Measurements from ENCODE around the gene UBE2D4.
"Not testable (repeated sequence)": the region's sequence is repeated elsewhere in the genome, so short reads cannot be mapped to it uniquely, and the experiment has no call there.

The UBE2D4 gene

GRCh38 chr7:43891069-43891955 is 34.9 kb upstream of the UBE2D4 start:
- peaks cover 0 to 30% (median 4%) of the 10 kb centered on the region in 4 donors for H3K4me1 ChIP-seq
- no peak for DNase-seq
- intact Hi-C loops (cut with DNase I; ENCODE audit: low total_unique reads): no loop called here
- no peak for TF ChIP-seq CTCF (IDR thresholded peaks at IDR 0.05)
- H3K27me3 ChIP-seq: no peaks in the 10 kb centered on the region
- no peak overlapping the region for H3K27ac ChIP-seq
- peaks cover 3 to 9% (median 7%) of the 10 kb centered on the region in 3 donors for H3K36me3 ChIP-seq
- no peak overlapping the region for H3K4me3 ChIP-seq
- H3K9me3 ChIP-seq: no peaks in the 10 kb centered on the region

- DNase-seq: no peak
- TF ChIP-seq CTCF (IDR thresholded peaks at IDR 0.05): no peak
- peaks cover 0 to 30% (median 5%) of the 10 kb centered on the region in 4 donors for H3K4me1 ChIP-seq
- no peak overlapping the region for H3K4me3 ChIP-seq
- H3K27me3 ChIP-seq: no peaks in the 10 kb centered on the region
- no peaks in the 10 kb centered on the region for H3K9me3 ChIP-seq
- intact Hi-C loops (cut with DNase I; ENCODE audit: low total_unique reads): no loop called here
- H3K27ac ChIP-seq: no peak overlapping the region
- peaks cover 0 to 5% (median 0%) of the 10 kb centered on the region in 3 donors for H3K36me3 ChIP-seq
Observed at GRCh38 chr7:43895847-43896415, 30.3 kb upstream of the UBE2D4 start.

- DNase-seq; H3K9me3 ChIP-seq; H3K4me3 ChIP-seq; intact Hi-C loops (cut with DNase I; ENCODE audit: low total_unique reads); H3K27ac ChIP-seq; H3K27me3 ChIP-seq; H3K36me3 ChIP-seq: not testable (repeated sequence)
- H3K4me1 ChIP-seq: peaks cover 0 to 31% (median 17%) of the 10 kb centered on the region in 4 donors
Observed at GRCh38 chr7:43898571-43898970, 27.7 kb upstream of the UBE2D4 start.

GRCh38 chr7:43902542-43903054 is 23.6 kb upstream of the UBE2D4 start:
- H3K9me3 ChIP-seq: no peaks in the 10 kb centered on the region
- H3K4me1 ChIP-seq: peaks cover 0 to 57% (median 34%) of the 10 kb centered on the region in 4 donors
- no peak overlapping the region for H3K4me3 ChIP-seq
- TF ChIP-seq CTCF (IDR thresholded peaks at IDR 0.05): no peak
- H3K36me3 ChIP-seq: no peaks in the 10 kb centered on the region
- intact Hi-C loops (cut with DNase I; ENCODE audit: low total_unique reads): no loop called here
- no peak for DNase-seq
- H3K27ac ChIP-seq: no peak overlapping the region
- H3K27me3 ChIP-seq: no peaks in the 10 kb centered on the region

GRCh38 chr7:43904533-43905208 is 21.6 kb upstream of the UBE2D4 start:
- DNase-seq: no peak
- peak overlapping the region; percentile 66 to 71 for H3K4me3 ChIP-seq
- H3K36me3 ChIP-seq: no peaks in the 10 kb centered on the region
- intact Hi-C loops (cut with DNase I; ENCODE audit: low total_unique reads): loop anchor here (5.0 kb wide), 1 partner anchor 32 kb away; no protein-coding TSS in a partner anchor
- TF ChIP-seq CTCF (IDR thresholded peaks at IDR 0.05): no peak
- no peaks in the 10 kb centered on the region for H3K27me3 ChIP-seq
- peak overlapping the region; percentile 82 to 90 for H3K27ac ChIP-seq
- no peaks in the 10 kb centered on the region for H3K9me3 ChIP-seq
- peaks cover 0 to 52% (median 34%) of the 10 kb centered on the region in 4 donors for H3K4me1 ChIP-seq
